ENCODE data around the gene PRDX1. TPM values are rescaled to one million over a fixed set of nuclear protein-coding genes. Genes with fewer than 3 reads are reported as not detected.
A peak's percentile ranks its signal among the peaks of the same experiment; 100 is the strongest.

PRDX1 gene
- total and polyA plus RNA-seq, 12 donors, result 343 to 908 (median 452) TPM

DNA sequence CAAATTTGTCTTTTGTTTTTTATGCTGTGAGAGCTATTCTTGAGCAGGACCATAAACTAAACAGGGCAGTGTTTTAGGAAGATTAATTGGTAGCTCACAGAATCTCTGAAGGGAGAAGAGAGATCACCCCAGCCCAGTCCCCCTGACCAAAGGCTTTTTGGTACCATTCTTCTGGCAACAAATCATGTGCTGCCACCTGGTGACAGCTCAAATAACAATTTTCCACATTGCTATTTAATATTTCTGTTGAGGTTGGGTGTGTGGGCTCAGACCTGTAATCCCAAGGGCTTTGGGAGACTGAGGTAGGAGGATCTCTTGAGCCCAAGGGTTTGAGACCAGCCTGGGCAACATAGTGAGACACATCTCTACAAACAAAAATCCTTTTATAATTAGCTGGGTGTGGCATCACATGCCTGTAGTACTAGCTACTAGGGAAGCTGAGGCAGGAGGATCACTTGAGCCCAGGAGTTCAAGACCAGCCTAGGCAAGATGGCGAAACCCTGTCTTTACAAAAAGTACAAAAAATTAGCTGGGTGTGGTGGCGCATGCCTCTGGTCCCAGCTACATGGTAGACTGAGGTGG is 28.5 kb downstream of the PRDX1 start:
- Histone ChIP-seq H3K27ac (no peak overlapping the region), H3K27me3 (no peaks in the 10 kb centered on the region), H3K4me3 (no peak overlapping the region), H3K36me3 (replicated peaks in 1 of 2) (no peaks in the 10 kb centered on the region), H3K4me1 (replicated peaks in 1 of 2) (peaks cover 6 to 12% of the 10 kb centered on the region in 2 donors), H3K9me3 (replicated peaks in 1 of 3) (no peaks in the 10 kb centered on the region)
- WGBS, 4 donors, result 73 to 86% (median 81%) methylated on average over 2 of the region's 2 CpGs
- TF ChIP-seq CTCF (IDR thresholded peaks at IDR 0.05) (peak; percentile 42 to 73 (median 62)), POLR2A (IDR thresholded peaks at IDR 0.05) (no peak)
- intact Hi-C loops (cut with DNase I), result loop anchor here in 1 of 2 donors (5.0 to 10.0 kb wide), 2 partner anchors 131 to 478 kb away; partner anchors contain the start of genes HECTD3 and UROD
- peak in 6 of 7 donors; percentile 47 to 73 (median 62) for DNase-seq

- no peaks in the 10 kb centered on the region for H3K27me3 ChIP-seq
- no peaks in the 10 kb centered on the region for H3K36me3 ChIP-seq (replicated peaks in 1 of 2)
- intact Hi-C loops (cut with DNase I), result loop anchor here in 1 of 2 donors (5.0 to 10.0 kb wide), 2 partner anchors 130 to 478 kb away; partner anchors contain the start of genes HECTD3 and UROD
- 70 to 85% (median 75%) methylated on average over 3 of the region's 3 CpGs for WGBS, 4 donors
- H3K9me3 ChIP-seq (replicated peaks in 1 of 3), result no peaks in the 10 kb centered on the region
- peaks cover 6 to 12% of the 10 kb centered on the region in 2 donors for H3K4me1 ChIP-seq (replicated peaks in 1 of 2)
- no peak overlapping the region for H3K4me3 ChIP-seq
- no peak for TF ChIP-seq CTCF (IDR thresholded peaks at IDR 0.05)
- TF ChIP-seq POLR2A (IDR thresholded peaks at IDR 0.05), result no peak
- DNase-seq, result no peak
- no peak overlapping the region for H3K27ac ChIP-seq
Observed at GRCh38 chr1:45492691-45493090, 29.0 kb downstream of the PRDX1 start.

GRCh38 chr1:45491487-45492260 is 30.0 kb downstream of the PRDX1 start:
- Histone ChIP-seq H3K27ac (peak overlapping the region in 2 of 5 donors; percentile 2 to 36), H3K27me3 (no peaks in the 10 kb centered on the region), H3K4me1 (replicated peaks in 1 of 2) (peaks cover 6 to 12% of the 10 kb centered on the region in 2 donors), H3K4me3 (peak overlapping the region in 1 of 4 donors; percentile 90), H3K9me3 (replicated peaks in 1 of 3) (no peaks in the 10 kb centered on the region), H3K36me3 (replicated peaks in 1 of 2) (no peaks in the 10 kb centered on the region)
- TF ChIP-seq POLR2A (IDR thresholded peaks at IDR 0.05), result no peak
- TF ChIP-seq CTCF (IDR thresholded peaks at IDR 0.05), result no peak
- DNase-seq, result peak in 1 of 7 donors; percentile 49
- 44 to 46% (median 45%) methylated on average over 19 of the region's 19 CpGs for WGBS, 4 donors
- intact Hi-C loops (cut with DNase I), result loop anchor here in 1 of 2 donors (5.0 to 10.0 kb wide), 2 partner anchors 129 to 477 kb away; partner anchors contain the start of genes HECTD3 and UROD
